ENCODE data around the gene TMEM214. TPM values are rescaled to one million over a fixed set of nuclear protein-coding genes. Genes with fewer than 3 reads are reported as not detected.

TMEM214 gene
- total and polyA plus RNA-seq, 2 of the 8 experiments (the other 6 are each of a cell fraction or from before 2014, with no cell fraction given), result 49.7 to 71.0 TPM

DNA sequence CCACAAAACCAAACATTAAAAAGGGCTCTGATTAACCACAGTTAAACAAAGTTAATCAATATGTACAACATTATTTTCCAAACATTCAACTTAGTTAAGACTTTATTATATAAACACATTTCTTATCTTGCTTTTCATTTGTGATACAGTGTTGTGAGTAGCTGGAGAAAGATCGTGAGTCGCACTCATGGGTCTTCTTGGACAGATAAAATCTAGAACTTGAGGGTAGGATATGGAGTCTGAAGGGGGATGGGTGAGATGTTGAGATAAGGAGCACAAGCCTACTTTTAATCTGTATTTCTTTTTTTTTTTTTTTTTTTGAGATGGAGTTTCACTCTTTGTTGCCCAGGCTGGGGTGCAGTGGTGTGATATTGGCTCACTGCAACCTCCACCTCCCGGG is 22.6 kb upstream of the TMEM214 start:
- CTCF ChIA-PET (ENCODE audit: partially characterized antibody), result interaction anchor here (0.9 to 12.3 kb wide), 10 partner anchors 9 to 67 kb away, joined by 3 to 416 read pairs (median 6); partner anchors contain the start of gene MAPRE3
- Histone ChIP-seq H2AFZ (ENCODE audit: low read length) (no peak overlapping the region), H3K18ac (ENCODE audit: extremely low read depth, low read length) (no peak overlapping the region), H4K20me1 (replicated peaks in 1 of 2; ENCODE audit: control insufficient read depth in 1 of 2, insufficient read depth in 2 of 2, low read length in 2 of 2) (no peaks in the 10 kb centered on the region), H3K4ac (replicated peaks; ENCODE audit: insufficient read length, low read depth, low read length) (no peak overlapping the region), H2BK12ac (ENCODE audit: low read depth, low read length) (no peak overlapping the region), H2BK5ac (ENCODE audit: low read depth, low read length) (no peak overlapping the region), H3K56ac (replicated peaks; ENCODE audit: insufficient read length, low read depth, low read length) (no peak overlapping the region), H3K23ac (ENCODE audit: insufficient read length) (no peak overlapping the region), H3K27ac (ENCODE audit: low read depth, low read length) (no peak overlapping the region), H3K4me1 (replicated peaks in 1 of 4; ENCODE audit: control insufficient read depth in 3 of 4, insufficient read depth in 4 of 4, low read length in 3 of 4) (no peaks in the 10 kb centered on the region), H3K36me3 (ENCODE audit: control insufficient read depth in 2 of 4, insufficient read depth in 4 of 4, low read length in 3 of 4) (0 out of 8 replicates have a peak, but pooled peaks cover 0 to 3% (median 0%) of the 10 kb centered on the region in 4 experiments), H2BK15ac (ENCODE audit: low read length) (no peak overlapping the region), H2AK5ac (ENCODE audit: low read depth, low read length) (no peak overlapping the region), H3K4me3 (ENCODE audit: extremely low read depth in 1 of 4, insufficient read depth in 2 of 4, low read depth in 3 of 4, low read length in 4 of 4) (no peak overlapping the region), H4K91ac (replicated peaks; ENCODE audit: insufficient read length, low read length) (no peak overlapping the region), H3K4me2 (ENCODE audit: insufficient read depth in 1 of 2, low read depth in 2 of 2, low read length in 2 of 2) (no peak overlapping the region), H3K23me2 (ENCODE audit: low read depth, low read length) (no peaks in the 10 kb centered on the region), H4K8ac (ENCODE audit: extremely low read depth, insufficient read depth, low read length) (no peak overlapping the region), H3K79me2 (ENCODE audit: control insufficient read depth in 1 of 2, insufficient read depth in 2 of 2, low read length in 2 of 2) (no peaks in the 10 kb centered on the region), H3K14ac (ENCODE audit: insufficient read length) (no peak overlapping the region), H3K79me1 (ENCODE audit: low read depth, low read length) (no peaks in the 10 kb centered on the region), H2BK20ac (ENCODE audit: low read length) (no peak overlapping the region), H4K5ac (ENCODE audit: insufficient read length, low read depth, low read length) (no peak overlapping the region), H2BK120ac (replicated peaks; ENCODE audit: low read depth, low read length) (no peak overlapping the region), H3K27me3 (replicated peaks in 1 of 4; ENCODE audit: control insufficient read depth in 3 of 4, extremely low read depth in 1 of 4, insufficient read depth in 3 of 4, low read length in 3 of 4) (no peaks in the 10 kb centered on the region; a peak in 1 of 7 replicates), H3K9me3 (ENCODE audit: insufficient read depth in 2 of 2, low read depth in 1 of 2, low read length in 1 of 2) (peaks cover 15 to 16% of the 10 kb centered on the region in 2 experiments), H3K9ac (replicated peaks in 1 of 4; ENCODE audit: extremely low read depth in 1 of 4, low read depth in 3 of 4, low read length in 3 of 4) (no peak overlapping the region)
- TF ChIP-seq TBP (IDR thresholded peaks at IDR 0.05; ENCODE audit: low read depth, low read length) (no peak), EZH2 (IDR thresholded peaks at IDR 0.05; ENCODE audit: low read depth, low read length, severe bottlenecking) (no peak), BACH1 (IDR thresholded peaks at IDR 0.05; ENCODE audit: low read length) (no peak), SIN3A (conservative IDR thresholded peaks at IDR 0.05 in 1 of 2, IDR thresholded peaks at IDR 0.05 in 1 of 2; ENCODE audit: low read depth in 1 of 2, low read length in 2 of 2) (no peak), JUND (IDR thresholded peaks at IDR 0.05; ENCODE audit: low read length) (no peak), RBBP5 (IDR thresholded peaks at IDR 0.05; ENCODE audit: borderline replicate concordance, low read depth, low read length) (no peak), RFX5 (IDR thresholded peaks at IDR 0.05; ENCODE audit: borderline replicate concordance, low read depth, low read length) (no peak)
- TF ChIP-seq, protein P1, sequence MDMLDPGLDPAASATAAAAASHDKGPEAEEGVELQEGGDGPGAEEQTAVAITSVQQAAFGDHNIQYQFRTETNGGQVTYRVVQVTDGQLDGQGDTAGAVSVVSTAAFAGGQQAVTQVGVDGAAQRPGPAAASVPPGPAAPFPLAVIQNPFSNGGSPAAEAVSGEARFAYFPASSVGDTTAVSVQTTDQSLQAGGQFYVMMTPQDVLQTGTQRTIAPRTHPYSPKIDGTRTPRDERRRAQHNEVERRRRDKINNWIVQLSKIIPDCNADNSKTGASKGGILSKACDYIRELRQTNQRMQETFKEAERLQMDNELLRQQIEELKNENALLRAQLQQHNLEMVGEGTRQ (IDR thresholded peaks at IDR 0.05; ENCODE audit: low read length), result no peak
- TF ChIP-seq, protein P2, sequence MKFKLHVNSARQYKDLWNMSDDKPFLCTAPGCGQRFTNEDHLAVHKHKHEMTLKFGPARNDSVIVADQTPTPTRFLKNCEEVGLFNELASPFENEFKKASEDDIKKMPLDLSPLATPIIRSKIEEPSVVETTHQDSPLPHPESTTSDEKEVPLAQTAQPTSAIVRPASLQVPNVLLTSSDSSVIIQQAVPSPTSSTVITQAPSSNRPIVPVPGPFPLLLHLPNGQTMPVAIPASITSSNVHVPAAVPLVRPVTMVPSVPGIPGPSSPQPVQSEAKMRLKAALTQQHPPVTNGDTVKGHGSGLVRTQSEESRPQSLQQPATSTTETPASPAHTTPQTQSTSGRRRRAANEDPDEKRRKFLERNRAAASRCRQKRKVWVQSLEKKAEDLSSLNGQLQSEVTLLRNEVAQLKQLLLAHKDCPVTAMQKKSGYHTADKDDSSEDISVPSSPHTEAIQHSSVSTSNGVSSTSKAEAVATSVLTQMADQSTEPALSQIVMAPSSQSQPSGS (IDR thresholded peaks at IDR 0.05; ENCODE audit: low read length), result no peak
- FAIRE-seq (no peak), DNase-seq (ENCODE audit: low read depth in 1 of 2, low spot score in 2 of 2) (no peak)
- POLR2A ChIA-PET (ENCODE audit: partially characterized antibody), result interaction anchor here (1.0 to 1.7 kb wide), 3 partner anchors 39 to 161 kb away, joined by 3 to 6 read pairs (median 3); partner anchors contain the start of gene MAPRE3
- 98% methylated on average over 3 of the region's 3 CpGs; no CpG with 5 or more reads in 1 of the 2 experiments for WGBS, 2 experiments (ENCODE audit: extremely low coverage in 1 of 2, insufficient coverage in 1 of 2, insufficient read length in 1 of 2, insufficient replicate concordance in 2 of 2, low coverage in 1 of 2, low lambda C conversion rate in 2 of 2, missing lambda C conversion rate in 1 of 2)

Data from H1 (cell line).